ENCODE measurements around the gene AP2A2. TPM values are rescaled to one million over a fixed set of nuclear protein-coding genes. Genes with fewer than 3 reads are reported as not detected.

Gene AP2A2
- total RNA-seq, 4 donors from 2014 or later = 33.6 to 76.6 (median 46.4) TPM

GRCh38 chr11:932435-932834 lies 6.8 kb downstream of the AP2A2 start:
- WGBS, 2 donors = 59 to 81% methylated on average over 4 of the region's 4 CpGs
- no peak for TF ChIP-seq POLR2A (IDR thresholded peaks at IDR 0.05)
- intact Hi-C loops (cut with DNase I; ENCODE audit: low total_unique reads) = no loop called here
- no peak for DNase-seq (ENCODE audit: low spot score in 2 of 2)
- H3K4me3 ChIP-seq (ENCODE audit: low read depth, poor library complexity, severe bottlenecking) = no peak overlapping the region

GRCh38 chr11:933142-933851 lies 7.6 kb downstream of the AP2A2 start:
- no peak for DNase-seq (ENCODE audit: low spot score in 2 of 2)
- intact Hi-C loops (cut with DNase I; ENCODE audit: low total_unique reads) = no loop called here
- 38 to 42% methylated on average over 14 of the region's 14 CpGs for WGBS, 2 donors
- no peak overlapping the region for H3K4me3 ChIP-seq (ENCODE audit: low read depth, poor library complexity, severe bottlenecking)
- TF ChIP-seq POLR2A (IDR thresholded peaks at IDR 0.05) (no peak), CTCF (IDR thresholded peaks at IDR 0.05) (no peak)

GRCh38 chr11:933936-934335 lies 8.3 kb downstream of the AP2A2 start:
- TF ChIP-seq POLR2A (IDR thresholded peaks at IDR 0.05) (no peak), CTCF (IDR thresholded peaks at IDR 0.05) (no peak)
- 84 to 91% methylated on average over 7 of the region's 7 CpGs for WGBS, 2 donors
- H3K4me3 ChIP-seq (ENCODE audit: low read depth, poor library complexity, severe bottlenecking) = no peak overlapping the region
- intact Hi-C loops (cut with DNase I; ENCODE audit: low total_unique reads) = no loop called here
- DNase-seq (ENCODE audit: low spot score in 2 of 2) = no peak

GRCh38 chr11:934527-934926 lies 8.9 kb downstream of the AP2A2 start:
- DNase-seq (ENCODE audit: low spot score in 2 of 2) = no peak
- WGBS, 2 donors = 75 to 78% methylated on average over 6 of the region's 6 CpGs
- no peak overlapping the region for H3K4me3 ChIP-seq (ENCODE audit: low read depth, poor library complexity, severe bottlenecking)
- TF ChIP-seq POLR2A (IDR thresholded peaks at IDR 0.05) = no peak
- no peak for TF ChIP-seq CTCF (IDR thresholded peaks at IDR 0.05)
- intact Hi-C loops (cut with DNase I; ENCODE audit: low total_unique reads) = no loop called here

GRCh38 chr11:936199-936598 lies 10.5 kb downstream of the AP2A2 start:
- H3K4me3 ChIP-seq (ENCODE audit: low read depth, poor library complexity, severe bottlenecking) = no peak overlapping the region
- TF ChIP-seq CTCF (IDR thresholded peaks at IDR 0.05) = no peak
- no peak for TF ChIP-seq POLR2A (IDR thresholded peaks at IDR 0.05)
- no peak for DNase-seq (ENCODE audit: low spot score in 2 of 2)
- 92 to 98% methylated on average over 3 of the region's 3 CpGs for WGBS, 2 donors
- intact Hi-C loops (cut with DNase I; ENCODE audit: low total_unique reads) = no loop called here

GRCh38 chr11:937841-938261 lies 12.2 kb downstream of the AP2A2 start:
- intact Hi-C loops (cut with DNase I; ENCODE audit: low total_unique reads) = no loop called here
- no peak overlapping the region for H3K4me3 ChIP-seq (ENCODE audit: low read depth, poor library complexity, severe bottlenecking)
- no peak for DNase-seq (ENCODE audit: low spot score in 2 of 2)
- TF ChIP-seq POLR2A (IDR thresholded peaks at IDR 0.05) (no peak), CTCF (IDR thresholded peaks at IDR 0.05) (no peak)
- 74 to 75% methylated on average over 10 of the region's 10 CpGs for WGBS, 2 donors

Measured in lower leg skin (tissue), 4 donors.